Endodermal cell (in vitro differentiated cells): Measurements from ENCODE around the gene GCAT. TPM values are rescaled to one million over a fixed set of nuclear protein-coding genes. Genes with fewer than 3 reads are reported as not detected.

Experiments used
- DNase-seq: peaks from one replicate; pipeline ENCODE4 v3.0.0-alpha.2; 2017
- H3K27ac ChIP-seq: 2 replicates; pipeline ENCODE4 v1.5.1; 2013; ENCODE audit warnings: mild to moderate bottlenecking, low read depth, low read length, moderate library complexity
- H3K27me3 ChIP-seq: 2 replicates; pipeline ENCODE4 v1.6.1; 2013; ENCODE audit warnings: mild to moderate bottlenecking, low read length, moderate library complexity; ENCODE audit not compliant: insufficient read depth, control insufficient read depth, poor library complexity, severe bottlenecking
- H3K36me3 ChIP-seq: 2 replicates; pipeline ENCODE4 v1.7.0; 2013; ENCODE audit warnings: mild to moderate bottlenecking, low read length, moderate library complexity; ENCODE audit not compliant: control insufficient read depth, insufficient read depth
- H3K4me1 ChIP-seq: one replicate; pipeline ENCODE4 v1.7.0; 2013; ENCODE audit warnings: low read length; ENCODE audit not compliant: control insufficient read depth, insufficient read depth
- H3K4me3 ChIP-seq: 2 replicates; pipeline ENCODE4 v1.5.1; 2013; ENCODE audit warnings: mild to moderate bottlenecking, low read length, moderate library complexity
- H3K9ac ChIP-seq: 2 replicates; pipeline ENCODE4 v1.6.1; 2013; ENCODE audit warnings: mild to moderate bottlenecking, low read length, moderate library complexity; ENCODE audit not compliant: poor library complexity, severe bottlenecking; ENCODE audit errors: extremely low read depth
- H3K9me3 ChIP-seq: 2 replicates; pipeline ENCODE4 v1.6.1; 2013; ENCODE audit warnings: mild to moderate bottlenecking, low read length, moderate library complexity; ENCODE audit not compliant: control insufficient read depth
- H3K27ac Mint-ChIP-seq: 2 replicates; pipeline ENCODE4 v1.8.0; 2020; ENCODE audit warnings: mixed read lengths
- H3K27me3 Mint-ChIP-seq: 2 replicates; pipeline ENCODE4 v1.8.0; 2021; ENCODE audit warnings: mild to moderate bottlenecking, mixed read lengths; ENCODE audit not compliant: insufficient read depth
- H3K36me3 Mint-ChIP-seq: 2 replicates; pipeline ENCODE4 v1.8.0; 2020; ENCODE audit warnings: low read depth, mixed read lengths
- H3K4me1 Mint-ChIP-seq: 2 replicates; pipeline ENCODE4 v1.8.0; 2020; ENCODE audit warnings: mixed read lengths
- H3K4me3 Mint-ChIP-seq: 2 replicates; pipeline ENCODE4 v1.8.0; 2020; ENCODE audit warnings: mild to moderate bottlenecking, moderate library complexity, mixed read lengths
- H3K9me3 Mint-ChIP-seq: 2 replicates; pipeline ENCODE4 v1.8.0; 2020; ENCODE audit warnings: mild to moderate bottlenecking, mixed read lengths
- CTCF ChIP-seq: fragments of 200-600 bp; sonication (generic); conservative IDR thresholded peaks from 2 replicates; pipeline ENCODE4 v1.5.0; 2021; ENCODE audit warnings: antibody characterized with exemption, mild to moderate bottlenecking
- WGBS, 2 experiments: methylation state at CpG; one replicate each; pipeline versions ENCODE4 v1.1.5 to v1.1.7; 2013; ENCODE audit warnings: missing lambda C conversion rate in 2 of 2, mixed read lengths in 1 of 2; ENCODE audit not compliant: insufficient coverage in 1 of 2, insufficient read length in 1 of 2; 5-methylcytosine and 5-hydroxymethylcytosine counted together
- long read RNA-seq, 4 experiments: library from polyadenylated mRNA in 2 of 4; library from RNA in 1 of 4; library from capped mRNA in 1 of 4; stranded (forward) in 3 of 4; unstranded in 1 of 4; transcript quantifications; one replicate each; pipeline ENCODE4 v2.0.0, GENCODE V29; 2020 to 2021; ENCODE audit warnings: inconsistent platforms in 1 of 4
- polyA plus RNA-seq, 2 experiments: library from polyadenylated mRNA; stranded (reverse); fragments of 50-300 nt; gene quantifications; one replicate each; pipeline ENCODE4 v1.2.3, GENCODE V29; 2013
- total RNA-seq, 2 donors: library from RNA; stranded (reverse); fragmentation: NEBNext Ultra II Directional in 1 of 2; extraction: Animal tissue kit (Norgen Biotek cat#: 25700) in 1 of 2; gene quantifications; 2 replicates in 1 of 2; 3 replicates in 1 of 2; pipeline ENCODE4 v1.2.1, GENCODE V29; 2021

The GCAT gene
- 10 to 100 TPM; 22.2 to 26.2 TPM for total RNA-seq
- 22.0 TPM for polyA plus RNA-seq (2013, experiment 1 of 2)
- polyA plus RNA-seq (2013, experiment 2 of 2) = 17.9 TPM
- long read RNA-seq, experiment 1, partial matches to known transcripts = 3 of 10 reads
- long read RNA-seq, experiment 1, other reads (novel, unspliced or antisense) = 3 of 10 reads
- long read RNA-seq, experiment 2, transcript GCAT-201 (9 exons, 1,497 nt) = major isoform, 30 of 53 reads
- long read RNA-seq, experiment 2, partial matches to known transcripts = 8 of 53 reads
- long read RNA-seq, experiment 2, other reads (novel, unspliced or antisense) = 15 of 53 reads
- long read RNA-seq, experiment 3, transcript GCAT-201 (9 exons, 1,497 nt) = major isoform, 92 of 164 reads
- long read RNA-seq, experiment 3, partial matches to known transcripts = 37 of 164 reads
- long read RNA-seq, experiment 3, other reads (novel, unspliced or antisense) = 31 of 164 reads
- long read RNA-seq, experiment 4, transcript GCAT-201 (9 exons, 1,497 nt) = major isoform, 32 of 44 reads
- long read RNA-seq, experiment 4, partial matches to known transcripts = 4 of 44 reads
- long read RNA-seq, experiment 4, other reads (novel, unspliced or antisense) = 8 of 44 reads

DNA sequence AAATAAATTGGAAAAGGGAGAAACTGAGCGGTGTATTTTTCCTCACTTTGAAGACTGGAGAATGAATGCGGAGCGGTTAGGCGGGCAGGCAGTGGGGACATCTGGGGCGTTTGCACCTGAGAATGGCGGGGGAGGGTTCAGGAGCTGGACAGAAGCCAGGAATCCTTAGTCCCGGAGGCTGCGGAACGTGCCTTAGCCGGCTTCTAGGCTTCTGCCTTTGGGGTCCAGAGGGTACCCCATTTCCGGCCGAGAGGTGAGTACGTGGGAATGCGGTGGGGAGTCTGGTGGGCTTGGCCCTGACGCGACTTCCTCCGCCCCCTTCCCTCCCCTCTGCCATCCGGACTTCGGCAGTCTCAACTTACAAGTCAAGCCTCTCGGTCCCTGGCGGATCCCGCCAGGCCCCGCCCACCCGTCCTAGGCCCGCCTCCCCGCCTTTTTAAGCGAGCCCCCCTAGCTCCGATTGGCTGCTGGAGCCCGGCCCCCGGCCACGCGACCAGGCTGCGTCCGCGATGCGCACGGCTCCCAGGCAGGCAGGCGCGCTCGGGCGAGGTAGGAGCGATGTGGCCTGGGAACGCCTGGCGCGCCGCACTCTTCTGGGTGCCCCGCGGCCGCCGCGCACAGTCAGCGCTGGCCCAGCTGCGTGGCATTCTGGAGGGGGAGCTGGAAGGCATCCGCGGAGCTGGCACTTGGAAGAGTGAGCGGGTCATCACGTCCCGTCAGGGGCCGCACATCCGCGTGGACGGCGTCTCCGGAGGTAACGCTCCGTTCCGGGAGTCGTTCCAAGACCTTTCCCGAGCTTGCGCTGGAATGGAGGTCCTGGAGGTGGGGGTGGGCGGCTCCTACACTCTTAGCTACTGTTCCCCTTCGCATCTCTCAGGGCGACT lies at the start of gene GCAT:
Gene GCAT (plus strand): TSS at position 525 of the 884 bp plus-strand sequence. CDS start 34 bp downstream, at position 559.
- Mint-ChIP-seq H3K27me3 (peaks cover 13% of the 10 kb centered on the region), H3K4me1 (peaks cover 29% of the 10 kb centered on the region), H3K4me3 (peak within 1 kb of the TSS; percentile 68), H3K36me3 (no peaks in the 10 kb centered on the region), H3K27ac (peak within 1 kb of the TSS; percentile 91), H3K9me3 (no peaks in the 10 kb centered on the region)
- peak within 1 kb of the TSS; percentile 74 for H3K9ac ChIP-seq
- no peaks in the 10 kb centered on the region for H3K9me3 ChIP-seq
- TF ChIP-seq CTCF = no peak
- WGBS, 2 experiments = 0% methylated on average over 35 to 73 of the region's 73 CpGs
- H3K4me1 ChIP-seq = peaks cover 3% of the 10 kb centered on the region
- H3K36me3 ChIP-seq = peaks cover 4% of the 10 kb centered on the region
- peak; percentile 99 for DNase-seq
- peak within 1 kb of the TSS; percentile 92 for H3K4me3 ChIP-seq
- H3K27me3 ChIP-seq = no peaks in the 10 kb centered on the region
- H3K27ac ChIP-seq = no peak within 1 kb of the TSS

DNA sequence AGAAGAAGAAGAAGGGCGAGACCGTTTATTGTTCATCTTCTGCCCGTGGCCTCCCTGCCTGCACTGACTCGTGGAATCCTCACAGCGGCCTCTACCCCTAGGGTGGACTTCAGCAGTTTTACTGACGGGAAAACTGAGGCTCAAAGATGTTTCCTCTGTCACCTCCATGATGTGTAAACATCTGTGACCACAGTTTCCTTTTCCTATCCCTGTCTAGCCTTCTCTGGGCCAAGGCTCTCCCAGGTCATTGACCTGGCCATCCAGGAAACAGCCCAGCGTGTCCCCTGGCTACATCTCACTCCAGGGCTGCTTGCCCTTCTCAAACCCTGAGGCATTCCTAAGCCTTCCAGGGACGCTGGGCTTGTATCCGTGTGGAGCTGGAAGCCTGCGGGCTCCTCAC lies 49.0 kb upstream of the GCAT start:
- H3K36me3 ChIP-seq = peaks cover 60% of the 10 kb centered on the region
- Mint-ChIP-seq H3K36me3 (peaks cover 74% of the 10 kb centered on the region), H3K4me1 (peaks cover 8% of the 10 kb centered on the region), H3K9me3 (no peaks in the 10 kb centered on the region), H3K27ac (no peak overlapping the region), H3K4me3 (no peak overlapping the region), H3K27me3 (no peaks in the 10 kb centered on the region)
- H3K9ac ChIP-seq = no peak overlapping the region
- 89 to 96% methylated on average over 8 to 10 of the region's 10 CpGs for WGBS, 2 experiments
- H3K4me3 ChIP-seq = no peak overlapping the region
- no peak overlapping the region for H3K27ac ChIP-seq
- no peaks in the 10 kb centered on the region for H3K27me3 ChIP-seq
- TF ChIP-seq CTCF = no peak
- no peaks in the 10 kb centered on the region for H3K9me3 ChIP-seq
- H3K4me1 ChIP-seq = no peaks in the 10 kb centered on the region
- DNase-seq = no peak

DNA sequence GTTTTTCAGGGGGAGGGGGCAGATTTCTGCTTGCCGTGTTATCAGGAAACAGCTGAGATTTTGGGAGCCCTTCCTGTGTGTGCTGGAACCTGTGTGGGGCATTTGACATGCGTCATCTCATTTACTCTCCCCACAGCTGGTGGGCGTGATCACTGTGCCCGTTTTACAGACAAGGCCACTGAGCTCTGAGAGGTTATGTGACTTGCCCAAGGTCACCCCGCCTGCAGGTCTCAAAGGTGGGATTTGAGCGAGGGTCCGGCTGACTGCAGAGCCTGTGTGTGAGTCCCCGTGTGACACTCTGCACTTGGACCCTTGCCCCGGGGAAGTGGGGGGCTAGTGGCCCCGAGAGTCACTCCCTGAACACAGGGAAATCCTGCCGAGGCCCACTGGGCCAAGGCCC lies 48.5 kb upstream of the GCAT start:
- no peak overlapping the region for H3K27ac ChIP-seq
- no peak for DNase-seq
- no peak overlapping the region for H3K9ac ChIP-seq
- Mint-ChIP-seq H3K27ac (no peak overlapping the region), H3K36me3 (peaks cover 74% of the 10 kb centered on the region), H3K4me1 (peaks cover 8% of the 10 kb centered on the region), H3K9me3 (no peaks in the 10 kb centered on the region), H3K27me3 (no peaks in the 10 kb centered on the region), H3K4me3 (no peak overlapping the region)
- no peak for TF ChIP-seq CTCF
- H3K4me3 ChIP-seq = no peak overlapping the region
- H3K27me3 ChIP-seq = no peaks in the 10 kb centered on the region
- H3K4me1 ChIP-seq = no peaks in the 10 kb centered on the region
- H3K36me3 ChIP-seq = peaks cover 64% of the 10 kb centered on the region
- WGBS, 2 experiments = 91 to 95% methylated on average over 5 to 11 of the region's 11 CpGs
- no peaks in the 10 kb centered on the region for H3K9me3 ChIP-seq
